ENCODE data around the gene TNFRSF11A.

TNFRSF11A gene

GRCh38 chr18:62386091-62386490 lies 61.0 kb downstream of the TNFRSF11A start:
- no peak for TF ChIP-seq CTCF (IDR thresholded peaks at IDR 0.05; ENCODE audit: insufficient read depth, low read length, poor library complexity, severe bottlenecking)
- Histone ChIP-seq H3K4me3 (replicated peaks; ENCODE audit: low read depth, low read length) (no peak overlapping the region), H3K27me3 (replicated peaks; ENCODE audit: control insufficient read depth, insufficient read depth, low read length) (no peaks in the 10 kb centered on the region), H3K36me3 (ENCODE audit: control insufficient read depth, insufficient read depth, low read length) (no peaks in the 10 kb centered on the region)
- no peak for DNase-seq (ENCODE audit: extremely low read depth, insufficient read length)

GRCh38 chr18:62386601-62387000 lies 61.5 kb downstream of the TNFRSF11A start:
- no peak for DNase-seq (ENCODE audit: extremely low read depth, insufficient read length)
- H3K4me3 ChIP-seq (replicated peaks; ENCODE audit: low read depth, low read length) = no peak overlapping the region
- TF ChIP-seq CTCF (IDR thresholded peaks at IDR 0.05; ENCODE audit: insufficient read depth, low read length, poor library complexity, severe bottlenecking) = no peak
- H3K36me3 ChIP-seq (ENCODE audit: control insufficient read depth, insufficient read depth, low read length) = no peaks in the 10 kb centered on the region
- no peaks in the 10 kb centered on the region for H3K27me3 ChIP-seq (replicated peaks; ENCODE audit: control insufficient read depth, insufficient read depth, low read length)

- H3K27me3 ChIP-seq (replicated peaks; ENCODE audit: control insufficient read depth, insufficient read depth, low read length) = no peaks in the 10 kb centered on the region
- TF ChIP-seq CTCF (IDR thresholded peaks at IDR 0.05; ENCODE audit: insufficient read depth, low read length, poor library complexity, severe bottlenecking) = no peak
- no peak for DNase-seq (ENCODE audit: extremely low read depth, insufficient read length)
- no peak overlapping the region for H3K4me3 ChIP-seq (replicated peaks; ENCODE audit: low read depth, low read length)
- no peaks in the 10 kb centered on the region for H3K36me3 ChIP-seq (ENCODE audit: control insufficient read depth, insufficient read depth, low read length)
These were observed 62.1 kb downstream of the TNFRSF11A start for GRCh38 chr18:62387257-62387656.

GRCh38 chr18:62388855-62389760 lies 64.0 kb downstream of the TNFRSF11A start:
- TF ChIP-seq CTCF (IDR thresholded peaks at IDR 0.05; ENCODE audit: insufficient read depth, low read length, poor library complexity, severe bottlenecking) = no peak
- H3K36me3 ChIP-seq (ENCODE audit: control insufficient read depth, insufficient read depth, low read length) = no peaks in the 10 kb centered on the region
- no peak overlapping the region for H3K4me3 ChIP-seq (replicated peaks; ENCODE audit: low read depth, low read length)
- no peak for DNase-seq (ENCODE audit: extremely low read depth, insufficient read length)
- no peaks in the 10 kb centered on the region for H3K27me3 ChIP-seq (replicated peaks; ENCODE audit: control insufficient read depth, insufficient read depth, low read length)

- H3K27me3 ChIP-seq (replicated peaks; ENCODE audit: control insufficient read depth, insufficient read depth, low read length) = no peaks in the 10 kb centered on the region
- no peaks in the 10 kb centered on the region for H3K36me3 ChIP-seq (ENCODE audit: control insufficient read depth, insufficient read depth, low read length)
- H3K4me3 ChIP-seq (replicated peaks; ENCODE audit: low read depth, low read length) = no peak overlapping the region
- TF ChIP-seq CTCF (IDR thresholded peaks at IDR 0.05; ENCODE audit: insufficient read depth, low read length, poor library complexity, severe bottlenecking) = no peak
- no peak for DNase-seq (ENCODE audit: extremely low read depth, insufficient read length)
These were observed 64.8 kb downstream of the TNFRSF11A start for GRCh38 chr18:62389761-62390481.

All from GM06990 (cell line).